Measurements from ENCODE around the gene CDC5L. TPM values are rescaled to one million over a fixed set of nuclear protein-coding genes. Genes with fewer than 3 reads are reported as not detected.
A peak's percentile ranks its signal among the peaks of the same experiment; 100 is the strongest.

Gene CDC5L
- total RNA-seq, 1 donor from 2014 or later, result 19.0 TPM

DNA sequence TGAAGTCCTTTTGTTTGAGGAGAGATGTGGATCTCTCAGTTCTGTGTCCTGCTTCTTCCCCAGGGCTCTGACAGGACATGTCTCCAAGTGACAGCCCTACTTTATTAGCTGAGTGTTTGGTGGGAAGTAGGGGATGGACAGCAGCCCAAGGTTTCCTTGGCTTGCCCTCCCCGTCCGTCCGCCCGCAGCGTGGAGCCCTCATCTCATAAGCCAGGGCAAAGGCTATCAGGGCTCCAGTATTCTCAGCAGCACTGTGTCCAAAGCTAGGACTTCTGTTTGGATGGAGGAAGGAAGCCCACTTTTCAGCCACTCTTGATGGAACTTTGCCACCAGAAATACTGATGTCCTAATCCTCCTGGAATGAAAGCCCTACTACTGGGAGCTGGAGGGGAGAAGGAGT, 13.6 kb downstream of the CDC5L start:
- no peak overlapping the region for H3K27ac Mint-ChIP-seq (ENCODE audit: unreplicated experiment)

DNA sequence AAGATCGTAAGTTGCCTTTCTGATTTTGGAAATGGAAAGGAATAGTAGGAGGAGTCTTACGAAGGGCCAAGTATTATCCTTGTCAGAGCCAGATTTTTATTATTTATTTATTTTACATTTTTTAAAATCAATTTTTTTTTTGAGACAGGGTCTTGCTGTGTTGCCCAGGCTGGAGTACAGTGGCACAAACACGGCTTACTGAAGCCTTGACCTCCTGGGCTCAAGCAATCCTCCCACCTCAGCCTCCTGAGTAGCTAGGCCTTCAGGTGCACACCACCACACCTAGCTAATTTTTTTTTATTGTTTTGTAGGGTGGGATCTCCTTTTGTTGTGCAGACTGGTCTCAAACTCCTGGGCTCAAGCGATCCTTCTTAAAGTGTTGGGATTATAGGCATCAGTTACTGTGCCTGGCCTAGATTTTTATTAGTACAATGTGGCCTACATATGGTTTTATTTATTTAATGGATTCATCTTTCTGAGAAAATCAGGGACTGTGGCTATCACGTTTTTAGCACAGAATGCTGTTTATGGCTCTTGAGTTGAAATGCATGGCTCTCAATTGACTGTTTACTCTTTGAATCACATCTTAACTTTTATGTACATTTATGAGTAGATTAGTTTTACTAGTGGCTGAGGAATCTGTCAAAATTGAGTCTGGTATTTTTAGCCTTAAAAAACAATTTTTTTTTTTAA, 16.7 kb downstream of the CDC5L start:
- Mint-ChIP-seq H3K4me3 (ENCODE audit: unreplicated experiment) (no peak overlapping the region), H3K36me3 (ENCODE audit: low read depth) (peaks cover 44% of the 10 kb centered on the region), H3K27me3 (ENCODE audit: low read depth) (no peaks in the 10 kb centered on the region), H3K9me3 (ENCODE audit: low read depth) (no peaks in the 10 kb centered on the region), H3K27ac (ENCODE audit: unreplicated experiment) (no peak overlapping the region), H3K4me1 (ENCODE audit: low read depth) (peaks cover 9% of the 10 kb centered on the region)
- TF ChIP-seq, protein P1, sequence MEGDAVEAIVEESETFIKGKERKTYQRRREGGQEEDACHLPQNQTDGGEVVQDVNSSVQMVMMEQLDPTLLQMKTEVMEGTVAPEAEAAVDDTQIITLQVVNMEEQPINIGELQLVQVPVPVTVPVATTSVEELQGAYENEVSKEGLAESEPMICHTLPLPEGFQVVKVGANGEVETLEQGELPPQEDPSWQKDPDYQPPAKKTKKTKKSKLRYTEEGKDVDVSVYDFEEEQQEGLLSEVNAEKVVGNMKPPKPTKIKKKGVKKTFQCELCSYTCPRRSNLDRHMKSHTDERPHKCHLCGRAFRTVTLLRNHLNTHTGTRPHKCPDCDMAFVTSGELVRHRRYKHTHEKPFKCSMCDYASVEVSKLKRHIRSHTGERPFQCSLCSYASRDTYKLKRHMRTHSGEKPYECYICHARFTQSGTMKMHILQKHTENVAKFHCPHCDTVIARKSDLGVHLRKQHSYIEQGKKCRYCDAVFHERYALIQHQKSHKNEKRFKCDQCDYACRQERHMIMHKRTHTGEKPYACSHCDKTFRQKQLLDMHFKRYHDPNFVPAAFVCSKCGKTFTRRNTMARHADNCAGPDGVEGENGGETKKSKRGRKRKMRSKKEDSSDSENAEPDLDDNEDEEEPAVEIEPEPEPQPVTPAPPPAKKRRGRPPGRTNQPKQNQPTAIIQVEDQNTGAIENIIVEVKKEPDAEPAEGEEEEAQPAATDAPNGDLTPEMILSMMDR (IDR thresholded peaks at IDR 0.05), result no peak
- DNase-seq (ENCODE audit: low spot score), result no peak

More for the DNA sequence above, 13.6 kb downstream of the CDC5L start:
- H3K36me3 Mint-ChIP-seq (ENCODE audit: low read depth), result peaks cover 39% of the 10 kb centered on the region
- H3K9me3 Mint-ChIP-seq (ENCODE audit: low read depth), result no peaks in the 10 kb centered on the region
- no peaks in the 10 kb centered on the region for H3K27me3 Mint-ChIP-seq (ENCODE audit: low read depth)
- TF ChIP-seq, protein P1 (IDR thresholded peaks at IDR 0.05), result no peak
- no peak overlapping the region for H3K4me3 Mint-ChIP-seq (ENCODE audit: unreplicated experiment)
- H3K4me1 Mint-ChIP-seq (ENCODE audit: low read depth), result peaks cover 3% of the 10 kb centered on the region
- no peak for DNase-seq (ENCODE audit: low spot score)

DNA sequence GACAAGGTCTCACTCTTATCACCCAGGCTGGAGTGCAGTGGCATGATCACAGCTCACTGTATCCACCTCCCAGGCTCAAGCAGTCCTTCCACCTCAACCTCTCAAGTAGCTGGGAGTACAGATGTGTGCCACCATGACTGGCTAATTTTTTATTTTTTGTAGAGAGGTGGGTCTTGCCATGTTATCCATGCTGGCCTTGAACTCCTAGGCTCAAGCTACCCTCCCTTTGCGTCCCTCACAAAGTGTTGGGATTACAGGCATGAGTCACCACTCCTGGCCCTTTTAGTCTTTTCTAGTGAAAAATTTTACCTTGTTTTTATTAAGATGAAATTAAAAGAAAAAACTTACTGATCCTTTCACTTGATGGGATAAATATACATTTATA, 17.2 kb downstream of the CDC5L start:
- TF ChIP-seq, protein P1 (IDR thresholded peaks at IDR 0.05), result no peak

DNA sequence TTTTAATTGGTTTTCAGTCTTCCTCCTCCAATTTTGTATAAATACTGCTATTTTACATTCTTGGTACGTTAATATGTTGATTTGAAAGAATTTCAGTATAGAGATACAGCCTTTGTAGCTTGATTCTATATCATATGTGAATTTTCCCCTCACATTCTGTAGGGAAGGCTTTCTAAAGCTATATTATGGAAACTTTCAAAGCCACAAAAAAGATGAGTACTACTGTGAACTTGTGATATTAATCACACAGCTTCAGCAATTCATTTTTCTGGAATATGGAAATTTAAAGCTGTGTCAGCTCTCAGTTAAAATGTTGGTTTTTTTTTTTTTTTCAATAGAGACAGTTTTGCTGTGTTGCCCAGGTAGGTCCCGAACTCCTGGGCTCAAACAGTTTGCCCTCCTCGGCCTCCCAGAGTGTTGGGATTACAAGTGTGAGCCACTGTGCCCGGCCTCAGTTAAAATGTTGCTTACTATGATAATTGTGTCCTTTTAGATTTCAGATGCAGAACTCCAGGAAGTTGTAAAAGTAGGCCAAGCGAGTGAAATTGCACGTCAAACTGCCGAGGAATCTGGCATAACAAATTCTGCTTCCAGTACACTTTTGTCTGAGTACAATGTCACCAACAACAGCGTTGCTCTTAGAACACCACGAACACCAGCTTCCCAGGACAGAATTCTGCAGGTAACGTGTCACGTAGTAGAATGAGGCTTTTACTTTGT, 20.6 kb downstream of the CDC5L start:
- DNase-seq (ENCODE audit: low spot score), result no peak
- Mint-ChIP-seq H3K4me1 (ENCODE audit: low read depth) (peaks cover 31% of the 10 kb centered on the region), H3K27ac (ENCODE audit: unreplicated experiment) (no peak overlapping the region), H3K36me3 (ENCODE audit: low read depth) (peaks cover 44% of the 10 kb centered on the region), H3K9me3 (ENCODE audit: low read depth) (peaks cover 5% of the 10 kb centered on the region), H3K27me3 (ENCODE audit: low read depth) (no peaks in the 10 kb centered on the region), H3K4me3 (ENCODE audit: unreplicated experiment) (no peak overlapping the region)
- TF ChIP-seq, protein P1 (IDR thresholded peaks at IDR 0.05), result no peak

More for the DNA sequence above, 17.2 kb downstream of the CDC5L start:
- Mint-ChIP-seq H3K27ac (ENCODE audit: unreplicated experiment) (no peak overlapping the region), H3K36me3 (ENCODE audit: low read depth) (peaks cover 44% of the 10 kb centered on the region), H3K4me1 (ENCODE audit: low read depth) (peaks cover 14% of the 10 kb centered on the region), H3K9me3 (ENCODE audit: low read depth) (no peaks in the 10 kb centered on the region), H3K27me3 (ENCODE audit: low read depth) (no peaks in the 10 kb centered on the region), H3K4me3 (ENCODE audit: unreplicated experiment) (no peak overlapping the region)
- no peak for DNase-seq (ENCODE audit: low spot score)

DNA sequence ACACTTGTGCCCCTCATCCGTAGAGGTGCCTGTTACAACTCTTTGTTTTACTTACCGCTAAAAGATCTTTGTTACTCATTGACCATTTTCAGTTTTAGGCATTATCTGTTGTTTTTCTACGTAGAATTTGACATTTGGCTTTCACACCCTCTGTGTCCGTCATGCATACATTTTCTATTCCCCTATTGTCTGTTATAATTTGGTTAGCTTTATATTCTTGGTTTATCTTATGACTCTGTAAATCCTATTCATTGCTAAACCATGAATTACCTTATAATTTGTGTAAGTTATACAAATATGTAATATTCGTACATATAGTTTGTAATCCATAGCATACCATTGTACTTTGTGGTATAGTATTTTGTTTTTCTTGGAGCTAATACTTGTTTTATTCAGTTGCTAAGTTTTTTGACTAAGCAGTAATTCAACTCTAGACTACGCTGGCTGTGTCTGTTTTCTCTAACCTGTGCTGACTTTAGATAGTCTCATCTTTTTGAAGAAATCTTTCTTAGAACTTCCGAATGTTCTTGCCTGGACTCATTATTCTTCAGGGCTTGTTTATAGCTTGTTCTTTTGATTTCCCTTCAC, 21.8 kb downstream of the CDC5L start:
- Mint-ChIP-seq H3K27me3 (ENCODE audit: low read depth) (no peaks in the 10 kb centered on the region), H3K4me3 (ENCODE audit: unreplicated experiment) (no peak overlapping the region), H3K9me3 (ENCODE audit: low read depth) (peaks cover 5% of the 10 kb centered on the region), H3K27ac (ENCODE audit: unreplicated experiment) (peak overlapping the region; percentile 42), H3K4me1 (ENCODE audit: low read depth) (peaks cover 31% of the 10 kb centered on the region), H3K36me3 (ENCODE audit: low read depth) (peaks cover 41% of the 10 kb centered on the region)
- TF ChIP-seq, protein P1 (IDR thresholded peaks at IDR 0.05), result no peak
- DNase-seq (ENCODE audit: low spot score), result no peak
